Uterus (tissue), 4 donors: ENCODE measurements around the gene ALG12. TPM values are rescaled to one million over a fixed set of nuclear protein-coding genes. Genes with fewer than 3 reads are reported as not detected.

Experiments
- DNase-seq, 2 donors: peaks; one replicate each; pipeline ENCODE4 v3.0.0-alpha.2; 2019 to 2020
- H3K27ac ChIP-seq, 2 donors: fragments of 200-600 bp; sonication (generic); 1 replicate in 1 of 2; 2 replicates in 1 of 2; pipeline ENCODE4 v1.5.1; 2016 to 2018
- H3K27me3 ChIP-seq, 2 donors: fragments of 200-600 bp; sonication (generic); one replicate each; pipeline ENCODE4 v1.5.1; 2018 to 2019; ENCODE audit warnings: control low read depth in 1 of 2
- H3K36me3 ChIP-seq, 2 donors: fragments of 200-600 bp; sonication (generic); one replicate each; pipeline ENCODE4 v1.5.1; 2019; ENCODE audit warnings: control low read depth in 1 of 2
- H3K4me1 ChIP-seq, 2 donors: fragments of 200-600 bp; sonication (generic); one replicate each; pipeline ENCODE4 v1.5.1; 2018 to 2019; ENCODE audit warnings: control low read depth in 1 of 2
- H3K4me3 ChIP-seq, 2 donors: fragments of 200-600 bp; sonication (generic); 1 replicate in 1 of 2; 2 replicates in 1 of 2; pipeline ENCODE4 v1.5.1; 2018 to 2019; ENCODE audit warnings: mild to moderate bottlenecking in 1 of 2
- H3K9me3 ChIP-seq, 2 donors: fragments of 200-600 bp; sonication (generic); one replicate each; pipeline ENCODE4 v1.5.1; 2019; ENCODE audit warnings: control low read depth in 1 of 2
- CTCF ChIP-seq, 4 experiments: fragments of 200-600 bp in 2 of 4; fragments of 450-650 bp in 2 of 4; sonication (generic) in 2 of 4; IDR thresholded peaks; one replicate each; pipeline ENCODE4 v1.5.1; 2016 to 2019; ENCODE audit warnings: antibody characterized with exemption in 4 of 4, mild to moderate bottlenecking in 2 of 4, moderate library complexity in 1 of 4
- POLR2A ChIP-seq, 2 donors: fragments of 450-650 bp; IDR thresholded peaks; one replicate each; pipeline ENCODE4 v1.6.1; 2016; ENCODE audit warnings: antibody characterized with exemption in 2 of 2, mild to moderate bottlenecking in 1 of 2, moderate library complexity in 1 of 2
- intact Hi-C: fragments of 100-400 bp; cut with DNase I; formaldehyde crosslinking; loops from one replicate; pipeline ENCODE4 v1.15.1; 2023; ENCODE audit warnings: low total_unique reads
- total RNA-seq, 4 donors: library from RNA; depleted of rRNA in 3 of 4; stranded (reverse); fragments of >200 nt in 3 of 4; gene quantifications; one replicate each; pipeline versions ENCODE4 v1.1.0 to v1.2.4, GENCODE V29; 2014 to 2023
- donor health status: DM: yes; HTN: yes; CAD: no.

ALG12 gene
- total RNA-seq, 4 donors from 2014 or later: 11.8 to 22.5 (median 18.3) TPM

- Histone ChIP-seq H3K4me3 (no peak overlapping the region), H3K4me1 (no peaks in the 10 kb centered on the region), H3K36me3 (no peaks in the 10 kb centered on the region), H3K27me3 (no peaks in the 10 kb centered on the region), H3K9me3 (no peaks in the 10 kb centered on the region), H3K27ac (no peak overlapping the region)
- no peak for DNase-seq
- TF ChIP-seq POLR2A (IDR thresholded peaks at IDR 0.05) (no peak), CTCF (IDR thresholded peaks at IDR 0.05) (no peak)
- intact Hi-C loops: no loop called here
Measured at GRCh38 chr22:49901457-49901856, 16.8 kb downstream of the ALG12 start.

GRCh38 chr22:49900441-49901230 is 17.6 kb downstream of the ALG12 start:
- Histone ChIP-seq H3K4me1 (no peaks in the 10 kb centered on the region), H3K27ac (no peak overlapping the region), H3K4me3 (no peak overlapping the region), H3K27me3 (no peaks in the 10 kb centered on the region), H3K9me3 (no peaks in the 10 kb centered on the region), H3K36me3 (no peaks in the 10 kb centered on the region)
- TF ChIP-seq POLR2A (IDR thresholded peaks at IDR 0.05) (no peak), CTCF (IDR thresholded peaks at IDR 0.05) (no peak)
- DNase-seq: no peak
- intact Hi-C loops: no loop called here

- no peak for DNase-seq
- no peaks in the 10 kb centered on the region for H3K4me1 ChIP-seq
- no peak overlapping the region for H3K27ac ChIP-seq
- H3K36me3 ChIP-seq: no peaks in the 10 kb centered on the region
- H3K9me3 ChIP-seq: no peaks in the 10 kb centered on the region
- intact Hi-C loops: no loop called here
- TF ChIP-seq CTCF (IDR thresholded peaks at IDR 0.05) (no peak), POLR2A (IDR thresholded peaks at IDR 0.05) (no peak)
- H3K4me3 ChIP-seq: no peak overlapping the region
- no peaks in the 10 kb centered on the region for H3K27me3 ChIP-seq
Measured at GRCh38 chr22:49899530-49899929, 18.7 kb downstream of the ALG12 start.

GRCh38 chr22:49897015-49897684 is 21.1 kb downstream of the ALG12 start:
- H3K4me1 ChIP-seq: no peaks in the 10 kb centered on the region
- no peaks in the 10 kb centered on the region for H3K9me3 ChIP-seq
- TF ChIP-seq CTCF (IDR thresholded peaks at IDR 0.05) (no peak), POLR2A (IDR thresholded peaks at IDR 0.05) (no peak)
- H3K36me3 ChIP-seq: no peaks in the 10 kb centered on the region
- intact Hi-C loops: no loop called here
- no peaks in the 10 kb centered on the region for H3K27me3 ChIP-seq
- H3K4me3 ChIP-seq: no peak overlapping the region
- no peak for DNase-seq
- no peak overlapping the region for H3K27ac ChIP-seq

- H3K27me3 ChIP-seq: no peaks in the 10 kb centered on the region
- no peaks in the 10 kb centered on the region for H3K4me1 ChIP-seq
- no peak for DNase-seq
- TF ChIP-seq CTCF (IDR thresholded peaks at IDR 0.05) (no peak), POLR2A (IDR thresholded peaks at IDR 0.05) (no peak)
- intact Hi-C loops: no loop called here
- H3K27ac ChIP-seq: no peak overlapping the region
- H3K4me3 ChIP-seq: no peak overlapping the region
- H3K36me3 ChIP-seq: no peaks in the 10 kb centered on the region
- no peaks in the 10 kb centered on the region for H3K9me3 ChIP-seq
Measured at GRCh38 chr22:49896201-49896600, 22.0 kb downstream of the ALG12 start.
